ENCODE data around the gene GPR162. TPM values are rescaled to one million over a fixed set of nuclear protein-coding genes. Genes with fewer than 3 reads are reported as not detected.

The GPR162 gene
- total RNA-seq, 1 donor from 2014 or later: 9.4 TPM

DNA sequence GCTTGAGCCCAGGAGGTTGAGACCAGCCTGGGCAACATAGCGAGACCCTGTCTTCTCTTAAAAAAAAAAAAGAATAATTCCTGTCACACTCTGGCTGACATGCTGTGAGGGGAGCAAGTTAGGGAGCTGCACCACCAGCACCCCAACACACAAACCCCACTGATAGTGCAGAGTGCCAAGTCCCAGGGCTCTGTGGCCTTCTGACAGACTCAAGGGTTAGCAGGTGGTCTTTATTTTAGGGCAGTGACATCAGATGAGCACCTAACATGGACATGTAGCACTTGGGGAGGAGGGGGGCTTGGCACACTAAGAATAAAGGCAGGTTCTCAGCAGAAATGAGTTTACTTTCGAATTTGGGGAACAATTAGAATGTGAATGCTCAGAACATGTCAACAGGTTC, 37.2 kb downstream of the GPR162 start:
- TF ChIP-seq, protein P1, sequence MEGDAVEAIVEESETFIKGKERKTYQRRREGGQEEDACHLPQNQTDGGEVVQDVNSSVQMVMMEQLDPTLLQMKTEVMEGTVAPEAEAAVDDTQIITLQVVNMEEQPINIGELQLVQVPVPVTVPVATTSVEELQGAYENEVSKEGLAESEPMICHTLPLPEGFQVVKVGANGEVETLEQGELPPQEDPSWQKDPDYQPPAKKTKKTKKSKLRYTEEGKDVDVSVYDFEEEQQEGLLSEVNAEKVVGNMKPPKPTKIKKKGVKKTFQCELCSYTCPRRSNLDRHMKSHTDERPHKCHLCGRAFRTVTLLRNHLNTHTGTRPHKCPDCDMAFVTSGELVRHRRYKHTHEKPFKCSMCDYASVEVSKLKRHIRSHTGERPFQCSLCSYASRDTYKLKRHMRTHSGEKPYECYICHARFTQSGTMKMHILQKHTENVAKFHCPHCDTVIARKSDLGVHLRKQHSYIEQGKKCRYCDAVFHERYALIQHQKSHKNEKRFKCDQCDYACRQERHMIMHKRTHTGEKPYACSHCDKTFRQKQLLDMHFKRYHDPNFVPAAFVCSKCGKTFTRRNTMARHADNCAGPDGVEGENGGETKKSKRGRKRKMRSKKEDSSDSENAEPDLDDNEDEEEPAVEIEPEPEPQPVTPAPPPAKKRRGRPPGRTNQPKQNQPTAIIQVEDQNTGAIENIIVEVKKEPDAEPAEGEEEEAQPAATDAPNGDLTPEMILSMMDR (IDR thresholded peaks at IDR 0.05): no peak
- no peak overlapping the region for H3K27ac ChIP-seq
- peaks cover 81 to 86% of the 10 kb centered on the region in 2 donors for H3K36me3 ChIP-seq
- intact Hi-C loops (cut with DNase I): no loop called here
- no peak overlapping the region for H3K4me3 ChIP-seq
- no peak for DNase-seq (ENCODE audit: low spot score in 2 of 2)
- H3K9me3 ChIP-seq: no peaks in the 10 kb centered on the region
- no peaks in the 10 kb centered on the region for H3K27me3 ChIP-seq
- H3K4me1 ChIP-seq: peaks cover 0 to 7% of the 10 kb centered on the region in 2 donors

GRCh38 chr12:6860116-6860515, 38.5 kb downstream of the GPR162 start:
- Histone ChIP-seq H3K9me3 (no peaks in the 10 kb centered on the region), H3K4me3 (no peak overlapping the region), H3K36me3 (peaks cover 93 to 99% of the 10 kb centered on the region in 2 donors), H3K27me3 (no peaks in the 10 kb centered on the region), H3K4me1 (no peaks in the 10 kb centered on the region), H3K27ac (no peak overlapping the region)
- intact Hi-C loops (cut with DNase I): no loop called here
- TF ChIP-seq, protein P1 (IDR thresholded peaks at IDR 0.05): no peak
- DNase-seq (ENCODE audit: low spot score in 2 of 2): no peak

DNA sequence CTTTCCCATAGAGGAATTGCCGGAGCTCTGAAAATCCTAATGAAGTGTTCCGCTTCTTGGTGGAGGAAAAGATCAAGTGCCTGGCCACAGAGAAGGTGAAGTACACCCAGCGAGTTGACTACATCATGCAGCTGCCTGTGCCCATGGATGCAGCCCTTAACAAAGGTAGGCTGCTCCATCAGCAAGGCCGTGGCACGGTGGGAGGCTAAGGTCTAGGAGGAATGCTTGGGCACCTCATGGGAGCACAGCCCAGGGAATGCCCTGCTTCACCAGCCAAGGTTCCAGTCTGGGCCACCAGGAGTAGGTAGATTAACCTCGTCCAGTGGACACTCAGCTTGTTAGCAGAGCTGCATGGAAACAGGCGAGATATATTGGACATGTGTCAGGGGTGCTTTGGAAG, 39.3 kb downstream of the GPR162 start:
- no peak overlapping the region for H3K4me3 ChIP-seq
- H3K27me3 ChIP-seq: no peaks in the 10 kb centered on the region
- H3K9me3 ChIP-seq: no peaks in the 10 kb centered on the region
- H3K4me1 ChIP-seq: no peaks in the 10 kb centered on the region
- peaks cover 90 to 97% of the 10 kb centered on the region in 2 donors for H3K36me3 ChIP-seq
- no peak overlapping the region for H3K27ac ChIP-seq
- DNase-seq (ENCODE audit: low spot score in 2 of 2): no peak
- TF ChIP-seq, protein P1 (IDR thresholded peaks at IDR 0.05): no peak
- intact Hi-C loops (cut with DNase I): no loop called here

DNA sequence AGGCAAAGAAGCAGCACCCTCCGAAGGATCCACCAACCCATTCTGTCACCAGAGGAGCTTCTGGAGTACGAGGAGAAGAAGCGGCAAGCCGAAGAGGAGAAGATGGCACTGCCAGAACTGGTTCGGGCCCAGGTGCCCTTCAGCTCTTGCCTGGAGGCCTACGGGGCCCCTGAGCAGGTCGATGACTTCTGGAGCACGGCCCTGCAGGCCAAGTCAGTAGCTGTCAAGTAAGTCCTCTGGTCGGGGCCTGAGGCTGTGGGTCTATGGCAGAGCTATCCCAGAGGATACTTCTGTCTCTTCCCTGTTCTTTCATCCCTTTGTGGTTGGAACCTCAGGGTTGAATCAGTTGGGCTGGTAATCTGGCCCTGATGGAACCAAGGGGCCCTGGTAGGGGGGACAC, 39.8 kb downstream of the GPR162 start:
- no peak for DNase-seq (ENCODE audit: low spot score in 2 of 2)
- Histone ChIP-seq H3K9me3 (no peaks in the 10 kb centered on the region), H3K27ac (no peak overlapping the region), H3K4me1 (peaks cover 0 to 3% of the 10 kb centered on the region in 2 donors), H3K36me3 (peaks cover 85 to 93% of the 10 kb centered on the region in 2 donors), H3K4me3 (no peak overlapping the region), H3K27me3 (no peaks in the 10 kb centered on the region)
- TF ChIP-seq, protein P1 (IDR thresholded peaks at IDR 0.05): no peak
- intact Hi-C loops (cut with DNase I): no loop called here

DNA sequence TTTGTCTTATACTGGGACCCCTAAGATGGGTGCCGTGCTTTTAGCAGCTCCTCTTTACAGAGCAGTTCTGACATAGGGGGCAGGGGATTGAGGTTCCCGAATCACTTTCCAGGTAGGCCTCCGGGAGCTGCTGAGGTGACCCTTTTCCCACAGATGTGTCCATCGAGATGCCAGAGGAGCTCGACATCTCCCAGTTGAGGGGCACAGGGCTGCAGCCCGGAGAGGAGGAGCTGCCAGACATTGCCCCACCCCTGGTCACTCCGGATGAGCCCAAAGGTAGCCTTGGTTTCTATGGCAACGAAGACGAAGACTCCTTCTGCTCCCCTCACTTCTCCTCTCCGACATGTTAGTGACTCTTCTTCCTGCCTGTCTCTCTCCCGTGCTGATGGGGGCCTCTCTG, 41.4 kb downstream of the GPR162 start:
- Histone ChIP-seq H3K4me1 (peaks cover 0 to 10% of the 10 kb centered on the region in 2 donors), H3K4me3 (no peak overlapping the region), H3K27ac (no peak overlapping the region), H3K27me3 (no peaks in the 10 kb centered on the region), H3K9me3 (no peaks in the 10 kb centered on the region), H3K36me3 (peaks cover 69 to 77% of the 10 kb centered on the region in 2 donors)
- intact Hi-C loops (cut with DNase I): no loop called here
- TF ChIP-seq, protein P1 (IDR thresholded peaks at IDR 0.05): no peak
- no peak for DNase-seq (ENCODE audit: low spot score in 2 of 2)

Measured in ascending aorta (tissue), 2 donors.